Measurements from ENCODE around the gene REG3G.

GRCh38 chr2:78993518-78994148 is 31.9 kb upstream of the REG3G start:
- no peak for TF ChIP-seq POLR2A (IDR thresholded peaks at IDR 0.05; ENCODE audit: low read depth, low read length)
- no peak for TF ChIP-seq TAF1 (IDR thresholded peaks at IDR 0.05; ENCODE audit: borderline replicate concordance, low read depth, low read length)
- no peak for TF ChIP-seq POLR2AphosphoS5 (IDR thresholded peaks at IDR 0.05; ENCODE audit: low read depth, low read length)

Data from GM12892 (cell line).